Stimulated activated effector memory CD8-positive, alpha-beta T cell treated with anti-CD3 and anti-CD28 coated beads, Interleukin-12 subunit alpha, Interleukin-12 subunit beta, amount 100 ng/mL, for 72 hours (primary cell): ENCODE results near the gene DCAF11.

Experiments used
- ATAC-seq: fragments of 150-1000 bp; cut with Tn5 transposase; 2 replicates; pipeline ENCODE4 v1.10.0; 2021
- DNase-seq, 2 donors: peaks; one replicate each; pipeline ENCODE4 v3.0.0; 2021 to 2022; ENCODE audit warnings: low spot score in 2 of 2
- H3K27ac Mint-ChIP-seq: one replicate; pipeline ENCODE4 v1.8.0; 2022; ENCODE audit warnings: mild to moderate bottlenecking, mixed read lengths
- H3K36me3 Mint-ChIP-seq: one replicate; pipeline ENCODE4 v1.8.0; 2022; ENCODE audit warnings: mild to moderate bottlenecking, mixed read lengths
- H3K4me1 Mint-ChIP-seq: one replicate; pipeline ENCODE4 v1.8.0; 2022; ENCODE audit warnings: mixed read lengths
- H3K4me3 Mint-ChIP-seq: one replicate; pipeline ENCODE4 v1.8.0; 2022; ENCODE audit warnings: mild to moderate bottlenecking, mixed read lengths
- H3K9me3 Mint-ChIP-seq: one replicate; pipeline ENCODE4 v1.8.0; 2022; ENCODE audit warnings: mixed read lengths

Gene DCAF11

DNA sequence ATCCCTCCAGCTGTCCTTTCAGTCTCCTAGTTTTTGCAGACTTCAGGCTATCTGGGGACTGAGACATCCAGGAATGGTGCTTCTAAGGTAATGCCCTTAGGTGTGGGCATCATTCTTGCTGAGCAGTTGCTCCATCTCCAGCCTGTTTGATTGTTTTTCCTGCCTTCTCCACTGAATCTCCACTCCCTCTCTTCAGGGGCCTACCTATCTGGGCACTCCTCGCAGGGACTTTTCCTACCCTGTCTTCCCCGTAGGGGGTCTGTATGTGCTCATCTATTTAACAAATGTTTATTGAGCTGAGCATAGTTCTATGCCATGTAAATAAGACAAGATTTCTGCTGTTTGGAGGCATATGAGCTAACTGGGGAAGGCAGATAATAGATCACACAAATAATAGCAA lies 18.4 kb downstream of the DCAF11 start:
- H3K9me3 Mint-ChIP-seq, result no peaks in the 10 kb centered on the region
- H3K27ac Mint-ChIP-seq, result peak overlapping the region; percentile 91
- no peak overlapping the region for H3K4me3 Mint-ChIP-seq
- peaks cover 15% of the 10 kb centered on the region for H3K36me3 Mint-ChIP-seq
- ATAC-seq (no peak), DNase-seq (no peak)
- peaks cover 39% of the 10 kb centered on the region for H3K4me1 Mint-ChIP-seq

DNA sequence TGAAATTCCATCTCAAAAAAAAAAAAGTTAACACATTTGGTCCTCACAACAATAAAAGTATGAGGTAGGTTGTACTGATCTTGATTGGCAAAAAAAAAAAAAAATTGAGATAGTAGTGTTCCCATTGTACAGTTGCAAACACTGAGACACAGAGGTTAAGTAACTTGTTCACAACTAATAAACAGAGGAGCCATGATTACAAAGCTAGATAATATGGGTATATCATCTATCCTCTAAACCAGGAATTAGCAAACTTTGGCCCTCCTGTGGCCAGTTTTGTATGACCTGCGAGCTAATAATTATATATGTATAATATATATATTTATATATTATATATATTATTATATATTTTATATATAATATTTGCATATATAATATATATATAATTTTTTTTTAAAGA lies 19.2 kb downstream of the DCAF11 start:
- DNase-seq (no peak), ATAC-seq (no peak)
- Mint-ChIP-seq H3K9me3 (no peaks in the 10 kb centered on the region), H3K4me1 (peaks cover 47% of the 10 kb centered on the region), H3K36me3 (peaks cover 23% of the 10 kb centered on the region), H3K27ac (no peak overlapping the region), H3K4me3 (no peak overlapping the region)

DNA sequence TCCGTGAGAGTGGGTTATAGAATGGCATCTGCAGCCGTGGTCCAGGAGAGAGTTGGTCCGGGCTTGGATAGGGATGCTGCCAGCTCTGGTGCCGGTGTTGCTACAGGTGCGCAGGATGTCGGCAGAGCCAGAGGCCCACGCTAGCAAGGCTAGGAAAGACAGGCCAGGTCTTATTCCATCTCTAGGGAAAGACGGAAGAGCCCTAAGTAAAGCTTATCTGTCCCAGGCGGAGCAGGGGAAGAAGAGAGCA lies 20.9 kb downstream of the DCAF11 start:
- H3K9me3 Mint-ChIP-seq, result no peaks in the 10 kb centered on the region
- H3K4me1 Mint-ChIP-seq, result peaks cover 59% of the 10 kb centered on the region
- H3K4me3 Mint-ChIP-seq, result peak overlapping the region; percentile 87
- peaks cover 40% of the 10 kb centered on the region for H3K36me3 Mint-ChIP-seq
- ATAC-seq, result peak; percentile 2
- DNase-seq, result no peak
- peak overlapping the region; percentile 81 for H3K27ac Mint-ChIP-seq

DNA sequence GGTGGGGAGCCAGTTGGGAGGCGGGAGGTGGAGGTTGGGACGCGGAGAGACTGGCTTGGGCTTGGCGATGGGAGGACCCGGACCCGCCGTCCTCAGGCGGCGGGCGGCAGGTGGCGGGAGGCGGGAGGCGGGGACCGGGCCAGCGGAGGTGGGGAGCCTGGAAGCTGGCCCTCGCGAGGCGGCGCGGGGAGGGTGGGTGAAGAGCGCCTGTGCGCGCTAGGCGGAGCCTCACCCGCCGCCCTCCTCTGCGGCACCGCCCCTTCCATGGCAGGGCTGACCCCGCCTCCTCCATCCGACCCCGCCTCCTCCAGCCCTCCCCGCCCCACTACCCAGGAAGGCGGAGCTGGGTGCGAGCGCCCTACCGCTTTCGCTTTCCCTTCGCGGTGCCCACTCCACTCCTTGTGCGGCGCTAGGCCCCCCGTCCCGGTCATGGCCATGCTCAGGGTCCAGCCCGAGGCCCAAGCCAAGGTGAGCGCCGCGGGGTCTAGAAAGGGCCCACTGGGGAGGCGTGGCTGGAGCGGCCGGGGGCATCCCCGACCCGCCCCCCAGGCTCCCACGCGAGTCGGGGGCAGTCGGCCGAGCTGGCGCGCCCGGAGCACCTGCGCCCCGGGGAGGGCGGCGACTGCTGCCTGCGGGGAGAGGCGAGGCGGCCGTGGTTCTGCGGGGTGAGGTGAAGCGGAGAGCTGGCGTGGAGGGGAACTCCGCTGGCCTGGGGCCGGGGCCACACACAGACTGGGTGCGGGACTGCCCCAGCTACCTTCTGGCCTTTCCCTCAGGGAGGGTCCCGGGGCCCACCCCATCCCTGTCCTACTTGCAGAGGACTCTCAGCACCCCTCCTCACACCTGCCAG lies 21.5 kb downstream of the DCAF11 start, which contains the start of gene PSME1:
TSS of gene PSME1 (plus strand) at position 361 of the 850 bp plus-strand sequence. CDS start at position 430, 69 bp downstream.
- Mint-ChIP-seq H3K27ac (peak within 1 kb of the TSS; percentile 92), H3K9me3 (no peaks in the 10 kb centered on the region), H3K4me3 (peak within 1 kb of the TSS; percentile 87), H3K4me1 (peaks cover 64% of the 10 kb centered on the region), H3K36me3 (peaks cover 46% of the 10 kb centered on the region)
- DNase-seq (peak; percentile 91 to 97), ATAC-seq (peak; percentile 94)

DNA sequence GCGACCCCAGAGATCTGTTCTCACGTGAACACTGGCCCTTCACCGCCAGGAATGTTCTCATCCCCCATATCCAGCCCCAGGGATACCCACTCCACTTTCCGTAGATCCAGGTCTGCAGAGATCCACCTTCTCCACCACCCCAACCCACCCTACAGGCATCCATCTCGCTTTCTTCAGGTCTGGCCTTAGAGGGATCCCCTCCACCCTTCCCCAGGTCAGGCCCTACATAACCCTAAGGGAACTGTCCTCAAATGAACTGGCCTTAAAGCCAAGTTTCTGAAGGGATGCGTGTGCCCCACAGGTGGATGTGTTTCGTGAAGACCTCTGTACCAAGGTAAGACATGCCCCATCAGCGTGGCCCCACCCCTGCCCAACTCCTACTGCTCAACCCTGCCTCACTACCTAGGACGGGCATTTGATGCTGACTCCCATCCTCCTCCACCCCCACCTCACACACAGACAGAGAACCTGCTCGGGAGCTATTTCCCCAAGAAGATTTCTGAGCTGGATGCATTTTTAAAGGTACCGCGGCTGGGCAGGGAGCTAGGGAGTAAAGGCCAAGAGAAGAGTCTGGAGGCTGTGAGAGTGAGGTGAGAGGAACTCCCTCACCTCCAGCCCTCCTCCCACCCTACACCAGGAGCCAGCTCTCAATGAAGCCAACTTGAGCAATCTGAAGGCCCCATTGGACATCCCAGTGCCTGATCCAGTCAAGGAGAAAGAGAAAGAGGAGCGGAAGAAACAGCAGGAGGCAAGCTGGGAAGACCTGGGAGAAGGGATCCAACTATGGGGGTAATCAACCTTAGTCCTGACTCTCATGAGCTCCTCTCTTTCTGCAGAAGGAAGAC lies 22.3 kb downstream of the DCAF11 start:
- Mint-ChIP-seq H3K4me3 (peak overlapping the region; percentile 87), H3K36me3 (peaks cover 54% of the 10 kb centered on the region), H3K9me3 (no peaks in the 10 kb centered on the region), H3K27ac (peak overlapping the region; percentile 92), H3K4me1 (peaks cover 64% of the 10 kb centered on the region)
- no peak for DNase-seq
- ATAC-seq, result no peak

DNA sequence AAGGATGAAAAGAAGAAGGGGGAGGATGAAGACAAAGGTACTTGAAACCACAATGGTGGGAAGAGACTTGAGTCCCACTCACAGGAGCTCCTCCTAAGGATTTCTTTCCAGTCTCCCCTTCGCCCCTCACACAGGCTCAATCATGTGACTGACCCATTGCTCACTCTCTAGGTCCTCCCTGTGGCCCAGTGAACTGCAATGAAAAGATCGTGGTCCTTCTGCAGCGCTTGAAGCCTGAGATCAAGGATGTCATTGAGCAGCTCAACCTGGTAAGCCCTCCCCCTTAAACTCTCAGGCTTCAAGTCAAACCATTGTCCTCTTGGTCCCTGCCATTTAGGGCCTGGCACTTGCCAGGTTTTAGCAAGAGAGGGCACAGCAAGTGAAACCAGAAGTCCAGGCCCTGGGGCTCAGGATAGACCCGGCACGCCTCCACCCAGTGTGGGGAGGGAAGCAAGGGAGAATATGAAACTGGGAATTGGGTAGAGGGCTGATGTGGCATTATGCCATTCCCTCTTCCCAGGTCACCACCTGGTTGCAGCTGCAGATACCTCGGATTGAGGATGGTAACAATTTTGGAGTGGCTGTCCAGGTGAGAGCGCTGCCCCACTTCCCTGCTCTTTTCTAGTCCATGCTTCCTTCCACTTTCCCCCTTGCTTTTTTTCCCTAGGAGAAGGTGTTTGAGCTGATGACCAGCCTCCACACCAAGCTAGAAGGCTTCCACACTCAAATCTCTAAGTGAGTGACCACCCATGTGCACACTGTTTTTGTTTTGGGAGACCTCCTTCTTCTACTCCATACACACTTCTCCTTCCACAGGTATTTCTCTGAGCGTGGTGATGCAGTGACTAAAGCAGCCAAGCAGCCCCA lies 23.2 kb downstream of the DCAF11 start:
- DNase-seq (no peak), ATAC-seq (no peak)
- Mint-ChIP-seq H3K27ac (peak overlapping the region; percentile 92), H3K36me3 (peaks cover 63% of the 10 kb centered on the region), H3K4me1 (peaks cover 62% of the 10 kb centered on the region), H3K4me3 (peak overlapping the region; percentile 87), H3K9me3 (no peaks in the 10 kb centered on the region)

DNA sequence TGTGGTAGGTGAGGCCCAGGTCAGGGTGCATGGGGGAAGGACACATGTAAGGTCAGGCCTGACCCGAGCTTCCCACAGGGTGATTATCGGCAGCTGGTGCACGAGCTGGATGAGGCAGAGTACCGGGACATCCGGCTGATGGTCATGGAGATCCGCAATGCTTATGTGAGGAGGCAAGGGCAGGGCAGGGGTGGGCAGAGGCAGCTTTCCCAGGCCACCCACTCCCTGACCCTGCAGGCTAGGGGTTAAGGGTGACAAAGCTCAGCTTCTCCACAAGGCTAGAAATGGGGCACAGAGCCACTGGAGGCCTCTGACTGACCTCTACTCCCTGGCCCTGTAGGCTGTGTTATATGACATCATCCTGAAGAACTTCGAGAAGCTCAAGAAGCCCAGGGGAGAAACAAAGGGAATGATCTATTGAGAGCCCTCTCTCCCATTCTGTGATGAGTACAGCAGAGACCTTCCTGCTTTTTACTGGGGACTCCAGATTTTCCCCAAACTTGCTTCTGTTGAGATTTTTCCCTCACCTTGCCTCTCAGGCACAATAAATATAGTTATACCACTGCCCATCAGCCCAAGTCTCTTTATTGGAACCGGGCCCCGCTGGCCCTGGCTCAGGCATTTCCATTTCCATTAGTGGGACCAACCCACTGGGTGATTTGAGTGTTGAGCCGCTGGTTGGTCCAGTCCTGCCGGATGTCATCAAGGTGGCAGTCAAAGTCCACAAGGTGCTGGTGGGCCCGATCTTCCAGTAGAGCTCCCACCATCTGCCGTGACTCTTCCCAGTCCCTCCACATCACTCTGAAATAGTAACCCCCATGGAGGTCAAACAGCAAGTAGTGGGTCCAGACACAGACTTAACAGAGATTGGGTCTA lies 24.1 kb downstream of the DCAF11 start:
- peak overlapping the region; percentile 56 for H3K27ac Mint-ChIP-seq
- H3K4me3 Mint-ChIP-seq, result peak overlapping the region; percentile 87
- DNase-seq, result no peak
- peaks cover 67% of the 10 kb centered on the region for H3K4me1 Mint-ChIP-seq
- no peak for ATAC-seq
- no peaks in the 10 kb centered on the region for H3K9me3 Mint-ChIP-seq
- H3K36me3 Mint-ChIP-seq, result peaks cover 72% of the 10 kb centered on the region

DNA sequence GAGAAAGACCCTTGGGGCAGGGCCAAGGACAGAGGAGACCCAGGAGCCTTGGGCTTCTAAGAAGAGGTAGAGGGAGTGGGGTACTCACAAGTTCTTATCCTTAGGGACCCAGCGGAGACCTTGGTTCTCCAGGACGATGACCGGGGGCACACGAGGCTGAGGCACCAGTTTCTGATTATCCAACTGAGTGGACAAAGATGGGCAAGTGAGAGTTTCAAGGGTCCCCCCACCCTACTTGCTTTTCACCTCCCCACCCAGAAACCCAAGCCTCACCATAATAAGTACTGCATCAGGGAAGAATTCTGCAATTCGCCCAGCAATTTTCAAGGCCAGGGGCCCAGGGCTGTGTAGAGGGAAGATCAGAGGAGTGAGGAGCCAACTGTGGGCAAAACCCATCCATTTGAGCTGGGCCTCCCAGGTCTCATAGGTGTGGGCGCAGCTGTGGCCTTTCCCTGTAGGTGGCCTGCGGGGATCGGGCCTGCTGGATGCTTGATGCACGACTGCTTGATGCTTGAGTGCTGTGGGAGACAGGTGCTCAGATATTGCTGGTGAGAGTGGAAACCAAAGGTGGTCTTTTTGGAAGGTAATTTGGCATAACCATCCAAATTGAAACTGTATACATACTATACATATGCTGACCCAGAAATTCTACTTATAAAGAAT lies 24.8 kb downstream of the DCAF11 start:
- ATAC-seq (no peak), DNase-seq (no peak)
- Mint-ChIP-seq H3K4me1 (peaks cover 73% of the 10 kb centered on the region), H3K27ac (peak overlapping the region; percentile 56), H3K4me3 (peak overlapping the region; percentile 87), H3K9me3 (no peaks in the 10 kb centered on the region), H3K36me3 (peaks cover 79% of the 10 kb centered on the region)

DNA sequence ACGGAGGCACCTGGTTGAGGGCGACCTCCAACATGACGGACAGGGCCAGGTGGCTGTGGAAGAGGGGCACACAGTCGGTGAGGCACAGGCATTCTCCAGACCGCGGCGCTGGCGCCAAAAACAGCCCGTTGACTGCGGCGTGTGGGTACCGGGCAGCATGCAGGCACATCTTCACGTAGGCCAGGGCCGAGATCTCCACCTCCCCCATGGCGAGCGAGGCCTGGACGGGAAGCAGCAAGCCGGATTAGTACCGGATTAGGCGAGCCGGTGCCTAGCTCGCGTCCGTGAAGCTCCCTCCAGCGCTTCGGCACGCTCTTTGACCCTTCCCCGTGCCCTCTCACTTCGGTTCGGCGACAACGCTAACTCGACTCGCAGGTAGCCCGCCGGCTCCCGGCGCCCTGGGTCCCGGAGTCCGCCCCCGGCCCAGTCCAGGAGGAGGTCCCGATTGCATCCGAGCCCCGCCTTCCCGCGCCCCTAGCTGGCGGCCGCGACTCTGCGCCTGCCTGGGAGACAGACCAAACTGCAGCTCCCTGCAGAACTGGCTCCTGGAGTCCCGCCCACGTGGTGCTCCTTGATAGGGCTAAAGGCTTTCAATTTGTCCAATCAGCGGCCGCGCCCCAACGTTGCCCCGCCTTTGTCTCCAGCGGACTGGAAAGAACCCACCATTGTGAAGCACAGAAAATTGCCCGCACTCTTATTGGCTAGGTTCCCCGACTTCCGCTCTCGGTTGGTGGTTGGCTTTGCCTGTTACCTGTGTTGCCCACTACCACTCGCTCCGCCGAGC lies 26.7 kb downstream of the DCAF11 start, which contains the start of gene EMC9:
TSS of gene EMC9 (minus strand) at position 495 of the 784 bp plus-strand sequence. CDS start at position 208, 287 bp downstream.
- Mint-ChIP-seq H3K27ac (peak within 1 kb of the TSS; percentile 92), H3K36me3 (peaks cover 98% of the 10 kb centered on the region), H3K4me3 (peak within 1 kb of the TSS; percentile 87), H3K9me3 (no peaks in the 10 kb centered on the region), H3K4me1 (peaks cover 79% of the 10 kb centered on the region)
- DNase-seq, result peak; percentile 93 to 99
- peak; percentile 92 for ATAC-seq

DNA sequence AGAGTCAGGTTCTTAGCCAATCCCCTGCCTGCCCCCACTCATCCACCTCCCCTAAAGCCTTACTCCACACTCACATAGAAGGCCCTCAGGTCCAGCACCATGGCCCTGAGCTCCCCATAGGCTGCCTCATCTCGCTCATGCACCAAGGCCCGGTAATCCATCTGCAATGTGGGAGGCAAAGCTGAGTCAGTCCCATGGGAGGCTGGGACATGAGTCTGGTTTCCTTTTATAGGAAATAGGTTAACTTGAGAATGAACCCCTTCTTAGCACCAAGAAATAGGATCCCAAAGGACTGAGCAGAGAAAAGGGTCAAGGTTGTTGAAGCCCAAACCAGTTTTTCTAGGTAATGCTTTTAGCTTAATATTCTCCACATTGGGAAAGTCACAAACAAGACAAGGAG lies 28.9 kb downstream of the DCAF11 start:
- peak overlapping the region; percentile 20 for H3K27ac Mint-ChIP-seq

DNA sequence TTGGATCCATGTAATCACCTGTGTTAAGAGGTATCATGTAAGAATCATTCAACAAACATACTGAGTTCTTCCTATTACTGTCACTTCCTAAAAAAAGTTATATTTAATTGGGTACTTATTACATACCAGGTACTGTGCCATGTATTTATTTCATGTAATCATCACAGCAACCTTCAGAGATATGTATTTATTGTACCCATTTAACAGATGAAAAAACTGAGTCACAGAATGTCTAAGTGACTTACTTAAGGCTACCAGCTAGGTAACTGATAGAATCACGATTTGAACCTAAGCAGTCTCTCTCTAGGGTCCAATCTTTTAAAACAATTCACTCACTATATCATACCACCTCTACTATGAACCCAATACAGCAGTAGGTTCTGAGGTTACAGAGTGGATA lies 29.9 kb downstream of the DCAF11 start:
- H3K27ac Mint-ChIP-seq, result no peak overlapping the region
- H3K4me1 Mint-ChIP-seq, result peaks cover 73% of the 10 kb centered on the region
- peaks cover 87% of the 10 kb centered on the region for H3K36me3 Mint-ChIP-seq
- DNase-seq, result no peak
- ATAC-seq, result no peak
- peak overlapping the region; percentile 98 for H3K4me3 Mint-ChIP-seq
- H3K9me3 Mint-ChIP-seq, result no peaks in the 10 kb centered on the region

More for the DNA sequence above, 28.9 kb downstream of the DCAF11 start:
- H3K4me3 Mint-ChIP-seq, result peak overlapping the region; percentile 87
- no peak for DNase-seq
- H3K36me3 Mint-ChIP-seq, result peaks cover 88% of the 10 kb centered on the region
- no peaks in the 10 kb centered on the region for H3K9me3 Mint-ChIP-seq
- peaks cover 73% of the 10 kb centered on the region for H3K4me1 Mint-ChIP-seq
- no peak for ATAC-seq

DNA sequence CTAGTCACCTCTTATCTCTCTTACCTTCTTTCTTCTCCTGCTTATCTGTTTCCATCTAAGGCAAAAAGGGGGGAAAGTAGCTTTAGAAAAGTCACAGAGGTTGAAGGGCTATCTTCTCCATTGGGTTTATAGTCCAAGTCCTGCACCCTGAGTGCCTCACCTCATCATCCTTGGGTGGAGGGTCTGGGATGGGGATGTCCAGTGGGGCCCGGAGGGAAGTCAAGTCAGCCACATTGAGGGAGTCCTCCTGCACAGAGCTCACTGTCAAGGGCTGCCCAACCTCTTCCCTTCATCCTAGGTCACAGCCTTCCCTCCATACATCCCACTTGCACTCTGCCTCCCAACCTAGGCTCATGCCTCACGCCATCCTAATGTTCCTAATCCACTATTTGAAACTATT lies 30.6 kb downstream of the DCAF11 start:
- H3K9me3 Mint-ChIP-seq, result no peaks in the 10 kb centered on the region
- H3K27ac Mint-ChIP-seq, result peak overlapping the region; percentile 94
- ATAC-seq (no peak), DNase-seq (no peak)
- H3K36me3 Mint-ChIP-seq, result peaks cover 82% of the 10 kb centered on the region
- peak overlapping the region; percentile 98 for H3K4me3 Mint-ChIP-seq
- peaks cover 73% of the 10 kb centered on the region for H3K4me1 Mint-ChIP-seq
